CD14-positive monocyte (primary cell): ENCODE measurements around the gene FOXM1. TPM values are rescaled to one million over a fixed set of nuclear protein-coding genes. Genes with fewer than 3 reads are reported as not detected.

Experiments
- DNase-seq, 3 donors: peaks; one replicate each; pipeline ENCODE4 v3.0.0-alpha.2; 2011 to 2022
- H2AFZ ChIP-seq: 2 replicates; pipeline ENCODE4 v1.6.0; 2012; ENCODE audit warnings: mild to moderate bottlenecking, low read depth, low read length, inconsistent platforms; ENCODE audit not compliant: insufficient read depth, poor library complexity, severe bottlenecking
- H3K27ac ChIP-seq, 2 donors: 1 replicate in 1 of 2; 2 replicates in 1 of 2; pipeline ENCODE4 v1.5.1; 2012 to 2013; ENCODE audit warnings: low read length in 2 of 2, control low read depth in 1 of 2, inconsistent platforms in 1 of 2, low read depth in 1 of 2, mild to moderate bottlenecking in 1 of 2
- H3K27me3 ChIP-seq, 2 donors: one replicate each; pipeline versions ENCODE4 v1.6.0 to v1.6.1; 2011 to 2013; ENCODE audit warnings: low read length in 2 of 2; ENCODE audit not compliant: control insufficient read depth in 2 of 2, insufficient read depth in 2 of 2
- H3K36me3 ChIP-seq, 2 donors: replicated peaks in 1 of 2; 1 replicate in 1 of 2; 2 replicates in 1 of 2; pipeline versions ENCODE4 v1.5.1 to v1.6.1; 2012 to 2013; ENCODE audit warnings: low read length in 2 of 2, control low read depth in 1 of 2, inconsistent platforms in 1 of 2, mild to moderate bottlenecking in 1 of 2; ENCODE audit not compliant: insufficient read depth in 2 of 2, control insufficient read depth in 1 of 2
- H3K4me1 ChIP-seq, 2 donors: 1 replicate in 1 of 2; 2 replicates in 1 of 2; pipeline versions ENCODE4 v1.5.1 to v1.6.1; 2012 to 2013; ENCODE audit warnings: low read length in 2 of 2, control low read depth in 1 of 2, inconsistent platforms in 1 of 2, mild to moderate bottlenecking in 1 of 2, moderate library complexity in 1 of 2; ENCODE audit not compliant: insufficient read depth in 2 of 2, control insufficient read depth in 1 of 2
- H3K4me2 ChIP-seq: replicated peaks from 2 replicates; pipeline ENCODE3; 2012; ENCODE audit warnings: low read length, moderate library complexity, mild to moderate bottlenecking; ENCODE audit not compliant: poor library complexity, severe bottlenecking; ENCODE audit errors: extremely low read depth
- H3K4me3 ChIP-seq, 3 experiments: fragments of 200-600 bp in 1 of 3; sonication (generic) in 1 of 3; replicated peaks in 1 of 3; 1 replicate in 2 of 3; 2 replicates in 1 of 3; pipeline ENCODE4 v1.5.1; 2011 to 2013; ENCODE audit warnings: low read length in 3 of 3, mild to moderate bottlenecking in 3 of 3, control low read depth in 2 of 3, low read depth in 2 of 3, inconsistent platforms in 1 of 3, moderate library complexity in 1 of 3
- H3K79me2 ChIP-seq: 2 replicates; pipeline ENCODE4 v1.6.0; 2012; ENCODE audit warnings: mild to moderate bottlenecking, control low read depth, inconsistent platforms, low read length, moderate library complexity; ENCODE audit not compliant: insufficient read depth
- H3K9ac ChIP-seq: 2 replicates; pipeline ENCODE4 v1.6.0; 2017; ENCODE audit warnings: low read length, mild to moderate bottlenecking; ENCODE audit not compliant: insufficient read depth, poor library complexity, severe bottlenecking
- H3K9me3 ChIP-seq, 2 donors: replicated peaks in 1 of 2; 1 replicate in 1 of 2; 2 replicates in 1 of 2; pipeline versions ENCODE4 v1.5.1 to v1.6.1; 2012 to 2013; ENCODE audit warnings: low read length in 2 of 2, control low read depth in 1 of 2; ENCODE audit not compliant: control insufficient read depth in 1 of 2, insufficient read depth in 1 of 2
- H4K20me1 ChIP-seq: 2 replicates; pipeline ENCODE4 v1.6.0; 2012; ENCODE audit warnings: mild to moderate bottlenecking, low read length, control low read depth, moderate library complexity; ENCODE audit not compliant: insufficient read depth
- H3K27ac Mint-ChIP-seq, 7 donors: one replicate each; pipeline ENCODE4 v1.8.0; 2020; ENCODE audit warnings: mild to moderate bottlenecking in 7 of 7, mixed read lengths in 7 of 7, moderate library complexity in 6 of 7, inconsistent platforms in 2 of 7
- H3K27me3 Mint-ChIP-seq, 3 donors: one replicate each; pipeline ENCODE4 v1.8.0; 2021 to 2022; ENCODE audit warnings: low read depth in 3 of 3, mild to moderate bottlenecking in 3 of 3, mixed read lengths in 3 of 3, moderate library complexity in 3 of 3, inconsistent platforms in 1 of 3
- H3K36me3 Mint-ChIP-seq, 2 donors: one replicate each; pipeline ENCODE4 v1.8.0; 2020; ENCODE audit warnings: mixed read lengths in 2 of 2, inconsistent platforms in 1 of 2, mild to moderate bottlenecking in 1 of 2
- H3K4me1 Mint-ChIP-seq: one replicate; pipeline ENCODE4 v1.8.0; 2020; ENCODE audit warnings: mild to moderate bottlenecking, mixed read lengths
- H3K4me3 Mint-ChIP-seq, 2 donors: one replicate each; pipeline ENCODE4 v1.8.0; 2020; ENCODE audit warnings: mild to moderate bottlenecking in 2 of 2, mixed read lengths in 2 of 2, moderate library complexity in 1 of 2
- H3K9me3 Mint-ChIP-seq, 7 donors: one replicate each; pipeline ENCODE4 v1.8.0; 2020 to 2022; ENCODE audit warnings: mixed read lengths in 7 of 7, mild to moderate bottlenecking in 6 of 7, moderate library complexity in 6 of 7, inconsistent platforms in 2 of 7
- WGBS: methylation state at CpG from one replicate; pipeline ENCODE4 v1.1.5; 2013; ENCODE audit warnings: missing lambda C conversion rate; ENCODE audit not compliant: insufficient coverage; 5-methylcytosine and 5-hydroxymethylcytosine counted together
- intact Hi-C, 2 donors: fragments of 100-400 bp; cut with micrococcal nuclease; formaldehyde crosslinking; loops; one replicate each; pipeline versions ENCODE4 v1.15.0 to v1.15.1; 2023
- polyA plus RNA-seq, 3 donors: library from polyadenylated mRNA; depleted of rRNA in 1 of 3; unstranded in 2 of 3; stranded (reverse) in 1 of 3; fragments of 300-500 nt in 2 of 3; fragments of >200 nt in 1 of 3; fragmentation: Illumina TruSeq in 2 of 3; gene quantifications; 1 replicate in 2 of 3; 2 replicates in 1 of 3; pipeline ENCODE4 v1.2.3, GENCODE V29; 2012 to 2021
- TF ChIP-seq, protein P1 (sequence below): fragments of 200-600 bp; IDR thresholded peaks from one replicate; pipeline ENCODE4 v1.8.0; 2022; ENCODE audit warnings: antibody characterized with exemption, mild to moderate bottlenecking

The FOXM1 gene
- polyA plus RNA-seq, 3 donors, result 0.03 TPM; not detected in 2

DNA sequence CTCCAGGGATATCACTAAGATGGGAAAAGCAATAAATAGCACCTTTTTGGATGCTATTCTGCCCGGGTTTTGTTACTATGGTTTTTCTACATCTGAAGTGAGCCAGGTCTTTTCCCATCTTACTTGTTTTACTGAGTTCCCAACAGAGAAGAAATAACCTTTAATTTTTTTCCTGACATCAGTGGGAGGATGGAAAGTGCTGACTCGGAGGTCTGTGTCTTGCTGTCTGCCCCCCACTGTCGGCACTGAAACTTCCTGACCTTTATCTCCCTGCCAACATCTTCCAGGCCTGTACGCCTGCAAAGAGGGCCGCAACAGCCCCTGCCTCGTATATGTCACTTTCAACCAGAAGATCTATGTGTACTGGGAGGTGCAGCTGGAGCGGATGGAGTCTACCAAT is 53.5 kb downstream of the FOXM1 start:
- Mint-ChIP-seq H3K27ac (peak overlapping the region in 2 of 7 donors; percentile 15 to 31), H3K27me3 (no peaks in the 10 kb centered on the region), H3K4me1 (no peaks in the 10 kb centered on the region), H3K36me3 (peaks cover 89 to 99% of the 10 kb centered on the region in 2 donors), H3K4me3 (no peak overlapping the region), H3K9me3 (no peaks in the 10 kb centered on the region)
- intact Hi-C loops, result no loop called here
- no peaks in the 10 kb centered on the region for H3K79me2 ChIP-seq
- no peak for DNase-seq
- 100% methylated on average over 4 of the region's 7 CpGs for WGBS
- no peaks in the 10 kb centered on the region for H4K20me1 ChIP-seq
- H3K4me2 ChIP-seq, result no peak overlapping the region
- peaks cover 94 to 98% of the 10 kb centered on the region in 2 donors for H3K36me3 ChIP-seq
- no peak overlapping the region for H3K9ac ChIP-seq
- no peaks in the 10 kb centered on the region for H3K27me3 ChIP-seq
- H2AFZ ChIP-seq, result no peak overlapping the region
- H3K27ac ChIP-seq, result no peak overlapping the region
- TF ChIP-seq, protein P1, sequence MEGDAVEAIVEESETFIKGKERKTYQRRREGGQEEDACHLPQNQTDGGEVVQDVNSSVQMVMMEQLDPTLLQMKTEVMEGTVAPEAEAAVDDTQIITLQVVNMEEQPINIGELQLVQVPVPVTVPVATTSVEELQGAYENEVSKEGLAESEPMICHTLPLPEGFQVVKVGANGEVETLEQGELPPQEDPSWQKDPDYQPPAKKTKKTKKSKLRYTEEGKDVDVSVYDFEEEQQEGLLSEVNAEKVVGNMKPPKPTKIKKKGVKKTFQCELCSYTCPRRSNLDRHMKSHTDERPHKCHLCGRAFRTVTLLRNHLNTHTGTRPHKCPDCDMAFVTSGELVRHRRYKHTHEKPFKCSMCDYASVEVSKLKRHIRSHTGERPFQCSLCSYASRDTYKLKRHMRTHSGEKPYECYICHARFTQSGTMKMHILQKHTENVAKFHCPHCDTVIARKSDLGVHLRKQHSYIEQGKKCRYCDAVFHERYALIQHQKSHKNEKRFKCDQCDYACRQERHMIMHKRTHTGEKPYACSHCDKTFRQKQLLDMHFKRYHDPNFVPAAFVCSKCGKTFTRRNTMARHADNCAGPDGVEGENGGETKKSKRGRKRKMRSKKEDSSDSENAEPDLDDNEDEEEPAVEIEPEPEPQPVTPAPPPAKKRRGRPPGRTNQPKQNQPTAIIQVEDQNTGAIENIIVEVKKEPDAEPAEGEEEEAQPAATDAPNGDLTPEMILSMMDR, result no peak
- H3K9me3 ChIP-seq, result no peaks in the 10 kb centered on the region
- H3K4me3 ChIP-seq, result no peak overlapping the region
- H3K4me1 ChIP-seq, result no peaks in the 10 kb centered on the region

DNA sequence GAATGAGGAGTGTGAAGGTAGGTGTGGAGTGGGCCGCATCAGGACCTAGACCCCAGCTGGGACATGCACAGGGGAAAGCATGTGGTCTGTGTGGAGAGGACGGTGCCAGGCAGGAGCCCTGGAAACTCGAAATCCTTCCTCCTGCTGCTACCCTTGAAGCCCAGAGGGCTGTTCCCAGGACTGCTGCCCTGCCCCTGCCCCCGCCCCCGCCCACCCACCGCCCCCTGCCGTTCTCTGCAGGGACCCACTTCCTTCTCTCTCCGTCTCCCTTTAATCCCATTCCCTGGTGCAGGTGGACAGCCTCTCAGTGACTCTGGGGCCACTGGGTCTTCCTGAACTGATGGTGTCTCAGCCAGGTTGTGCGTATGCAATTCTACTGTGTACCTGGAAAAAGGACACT is 56.5 kb downstream of the FOXM1 start:
- H4K20me1 ChIP-seq, result peaks cover 3% of the 10 kb centered on the region
- WGBS, result 100% methylated on average over 2 of the region's 9 CpGs

More for the DNA sequence above, 56.5 kb downstream of the FOXM1 start:
- H3K27me3 ChIP-seq, result no peaks in the 10 kb centered on the region
- TF ChIP-seq, protein P1, result no peak
- H3K36me3 Mint-ChIP-seq, result peaks cover 80 to 98% of the 10 kb centered on the region in 2 donors
- no peaks in the 10 kb centered on the region for H3K27me3 Mint-ChIP-seq
- no peak for DNase-seq
- no peak overlapping the region for H3K4me2 ChIP-seq
- H3K4me1 Mint-ChIP-seq, result no peaks in the 10 kb centered on the region
- intact Hi-C loops, result no loop called here
- H3K36me3 ChIP-seq, result peaks cover 82 to 96% of the 10 kb centered on the region in 2 donors
- H3K9ac ChIP-seq, result no peak overlapping the region
- H3K4me3 ChIP-seq, result no peak overlapping the region
- H3K27ac Mint-ChIP-seq, result no peak overlapping the region
- H2AFZ ChIP-seq, result no peak overlapping the region
- H3K9me3 Mint-ChIP-seq, result no peaks in the 10 kb centered on the region
- H3K4me3 Mint-ChIP-seq, result no peak overlapping the region
- peaks cover 4% of the 10 kb centered on the region for H3K79me2 ChIP-seq
- H3K9me3 ChIP-seq, result no peaks in the 10 kb centered on the region
- H3K4me1 ChIP-seq, result no peaks in the 10 kb centered on the region
- H3K27ac ChIP-seq, result no peak overlapping the region
